Fibroblast of lung (primary cell): ENCODE measurements around the gene IGSF9B. TPM values are rescaled to one million over a fixed set of nuclear protein-coding genes. Genes with fewer than 3 reads are reported as not detected.
A peak's percentile ranks its signal among the peaks of the same experiment; 100 is the strongest.

Experiments used
- DNase-seq, 2 donors: peaks; one replicate each; pipeline versions ENCODE4 v3.0.0 to v3.0.0-alpha.2; 2010; ENCODE audit warnings: low read depth in 2 of 2
- H2AFZ ChIP-seq: 2 replicates; pipeline ENCODE4 v1.5.1; 2012; ENCODE audit warnings: low read length, control low read depth, inconsistent platforms
- H3K27ac ChIP-seq: 2 replicates; pipeline ENCODE4 v1.5.1; 2011; ENCODE audit warnings: low read length, control low read depth; ENCODE audit not compliant: insufficient read depth
- H3K27me3 ChIP-seq: 2 replicates; pipeline ENCODE4 v1.5.1; 2011; ENCODE audit warnings: mild to moderate bottlenecking, low read length; ENCODE audit not compliant: control insufficient read depth, insufficient read depth
- H3K36me3 ChIP-seq: 2 replicates; pipeline ENCODE4 v1.5.1; 2011; ENCODE audit warnings: low read length; ENCODE audit not compliant: control insufficient read depth, insufficient read depth
- H3K4me1 ChIP-seq: 2 replicates; pipeline ENCODE4 v1.5.1; 2011; ENCODE audit warnings: low read length; ENCODE audit not compliant: control insufficient read depth, insufficient read depth; ENCODE audit errors: extremely low read depth
- H3K4me2 ChIP-seq: 2 replicates; pipeline ENCODE4 v1.5.1; 2011; ENCODE audit warnings: low read length, control low read depth; ENCODE audit not compliant: insufficient read depth; ENCODE audit errors: extremely low read depth
- H3K4me3 ChIP-seq, 4 experiments: fragments of 200-600 bp in 1 of 4; sonication (generic) in 1 of 4; replicated peaks in 1 of 4; 2 replicates each; pipeline ENCODE4 v1.5.1; 2011 to 2016; ENCODE audit warnings: low read length in 4 of 4, low read depth in 3 of 4, mild to moderate bottlenecking in 3 of 4, control low read depth in 2 of 4, inconsistent platforms in 1 of 4, mixed read lengths in 1 of 4; ENCODE audit not compliant: insufficient read depth in 1 of 4; ENCODE audit errors: control extremely low read depth in 1 of 4
- H3K79me2 ChIP-seq: 2 replicates; pipeline ENCODE4 v1.5.1; 2012; ENCODE audit warnings: mild to moderate bottlenecking, low read length, inconsistent platforms; ENCODE audit not compliant: control insufficient read depth, insufficient read depth
- H3K9ac ChIP-seq: 2 replicates; pipeline ENCODE4 v1.5.1; 2011; ENCODE audit warnings: mild to moderate bottlenecking, low read length, control low read depth; ENCODE audit not compliant: insufficient read depth
- H3K9me3 ChIP-seq: 2 replicates; pipeline ENCODE4 v1.5.1; 2012; ENCODE audit warnings: low read depth, low read length; ENCODE audit not compliant: control insufficient read depth, insufficient read depth
- H4K20me1 ChIP-seq: 2 replicates; pipeline ENCODE4 v1.5.1; 2011; ENCODE audit warnings: low read length; ENCODE audit not compliant: control insufficient read depth, insufficient read depth; ENCODE audit errors: extremely low read depth
- CTCF ChIP-seq, 2 donors: IDR thresholded peaks in 1 of 2; conservative IDR thresholded peaks in 1 of 2; 1 replicate in 1 of 2; 2 replicates in 1 of 2; pipeline ENCODE4 v1.5.1; 2011 to 2012; ENCODE audit warnings: low read length in 2 of 2, control low read depth in 1 of 2, inconsistent platforms in 1 of 2, low read depth in 1 of 2, mild to moderate bottlenecking in 1 of 2
- EZH2 ChIP-seq: IDR thresholded peaks from 2 replicates; pipeline ENCODE4 v1.5.1; 2012; ENCODE audit warnings: low read length, control low read depth, mild to moderate bottlenecking; ENCODE audit errors: missing control alignments
- polyA plus RNA-seq, 2 donors: library from polyadenylated mRNA; depleted of rRNA in 1 of 2; stranded (reverse) in 1 of 2; unstranded in 1 of 2; fragments of >200 nt; gene quantifications; 2 replicates each; pipeline ENCODE4 v1.2.1, GENCODE V29; 2011 to 2012; ENCODE audit warnings: missing spikeins in 1 of 2
- total RNA-seq: library from RNA; depleted of rRNA; stranded (reverse); fragments of >200 nt; gene quantifications from 2 replicates; pipeline ENCODE4 v1.2.1, GENCODE V29; 2014

The IGSF9B gene
- total and polyA plus RNA-seq, 2 donors (not counting 1 experiment from before 2014, with no cell fraction given), result under 0.01 TPM; not detected in 1

GRCh38 chr11:133966921-133967598, 10.3 kb upstream of the IGSF9B start:
- Histone ChIP-seq H4K20me1 (no peaks in the 10 kb centered on the region), H3K27ac (no peak overlapping the region), H3K4me2 (no peak overlapping the region), H3K79me2 (no peaks in the 10 kb centered on the region), H3K4me1 (no peaks in the 10 kb centered on the region), H3K36me3 (no peaks in the 10 kb centered on the region), H2AFZ (no peak overlapping the region), H3K9me3 (no peaks in the 10 kb centered on the region), H3K9ac (no peak overlapping the region), H3K27me3 (no peaks in the 10 kb centered on the region), H3K4me3 (no peak overlapping the region)
- DNase-seq, result no peak
- TF ChIP-seq CTCF (conservative IDR thresholded peaks at IDR 0.05 in 1 of 2, IDR thresholded peaks at IDR 0.05 in 1 of 2; ENCODE audit: low read depth in 1 of 2, low read length in 2 of 2) (peak in 1 of 2 donors; percentile 2), EZH2 (no peak)

- Histone ChIP-seq H3K9ac (no peak overlapping the region), H3K36me3 (no peaks in the 10 kb centered on the region), H3K4me3 (no peak overlapping the region), H3K4me2 (no peak overlapping the region), H3K27me3 (no peaks in the 10 kb centered on the region), H4K20me1 (no peaks in the 10 kb centered on the region), H2AFZ (no peak overlapping the region), H3K79me2 (no peaks in the 10 kb centered on the region), H3K9me3 (no peaks in the 10 kb centered on the region), H3K4me1 (no peaks in the 10 kb centered on the region), H3K27ac (no peak overlapping the region)
- no peak for DNase-seq
- TF ChIP-seq EZH2 (no peak), CTCF (conservative IDR thresholded peaks at IDR 0.05 in 1 of 2, IDR thresholded peaks at IDR 0.05 in 1 of 2; ENCODE audit: low read depth in 1 of 2, low read length in 2 of 2) (no peak)
Measured at GRCh38 chr11:133966172-133966651, 9.4 kb upstream of the IGSF9B start.

GRCh38 chr11:133965031-133965601, 8.3 kb upstream of the IGSF9B start:
- Histone ChIP-seq H3K36me3 (no peaks in the 10 kb centered on the region), H2AFZ (no peak overlapping the region), H3K4me3 (no peak overlapping the region), H3K4me2 (no peak overlapping the region), H3K4me1 (no peaks in the 10 kb centered on the region), H4K20me1 (no peaks in the 10 kb centered on the region), H3K79me2 (no peaks in the 10 kb centered on the region), H3K27ac (no peak overlapping the region), H3K9me3 (no peaks in the 10 kb centered on the region), H3K27me3 (no peaks in the 10 kb centered on the region), H3K9ac (no peak overlapping the region)
- DNase-seq, result peak in 1 of 2 donors; percentile 61
- TF ChIP-seq CTCF (conservative IDR thresholded peaks at IDR 0.05 in 1 of 2, IDR thresholded peaks at IDR 0.05 in 1 of 2; ENCODE audit: low read depth in 1 of 2, low read length in 2 of 2), result no peak
- TF ChIP-seq EZH2, result no peak
